NB4 (cell line): ENCODE data around the gene KIRREL3.

Experiments used
- DNase-seq: peaks from one replicate; pipeline ENCODE4 v3.0.0; 2010; ENCODE audit warnings: low read depth
- H3K4me3 ChIP-seq: one replicate; pipeline ENCODE4 v1.5.1; 2011; ENCODE audit warnings: mild to moderate bottlenecking, low read depth, low read length, moderate library complexity
- MAX ChIP-seq: IDR thresholded peaks from 2 replicates; pipeline ENCODE4 v1.6.1; 2011; ENCODE audit warnings: low read depth, low read length
- MYC ChIP-seq: IDR thresholded peaks from 2 replicates; pipeline ENCODE4 v1.6.1; 2011; ENCODE audit warnings: low read depth, low read length
- POLR2A ChIP-seq: IDR thresholded peaks from 2 replicates; pipeline ENCODE4 v1.6.1; 2011; ENCODE audit warnings: mild to moderate bottlenecking; ENCODE audit not compliant: insufficient read length; ENCODE audit errors: extremely low read depth
- TF ChIP-seq, protein P1 (sequence below): IDR thresholded peaks from one replicate; pipeline ENCODE4 v1.5.1; 2012; ENCODE audit warnings: low read depth, low read length

Gene KIRREL3

GRCh38 chr11:126464796-126465195 is 535.8 kb downstream of the KIRREL3 start:
- TF ChIP-seq POLR2A, result no peak
- TF ChIP-seq MAX, result no peak
- TF ChIP-seq, protein P1, sequence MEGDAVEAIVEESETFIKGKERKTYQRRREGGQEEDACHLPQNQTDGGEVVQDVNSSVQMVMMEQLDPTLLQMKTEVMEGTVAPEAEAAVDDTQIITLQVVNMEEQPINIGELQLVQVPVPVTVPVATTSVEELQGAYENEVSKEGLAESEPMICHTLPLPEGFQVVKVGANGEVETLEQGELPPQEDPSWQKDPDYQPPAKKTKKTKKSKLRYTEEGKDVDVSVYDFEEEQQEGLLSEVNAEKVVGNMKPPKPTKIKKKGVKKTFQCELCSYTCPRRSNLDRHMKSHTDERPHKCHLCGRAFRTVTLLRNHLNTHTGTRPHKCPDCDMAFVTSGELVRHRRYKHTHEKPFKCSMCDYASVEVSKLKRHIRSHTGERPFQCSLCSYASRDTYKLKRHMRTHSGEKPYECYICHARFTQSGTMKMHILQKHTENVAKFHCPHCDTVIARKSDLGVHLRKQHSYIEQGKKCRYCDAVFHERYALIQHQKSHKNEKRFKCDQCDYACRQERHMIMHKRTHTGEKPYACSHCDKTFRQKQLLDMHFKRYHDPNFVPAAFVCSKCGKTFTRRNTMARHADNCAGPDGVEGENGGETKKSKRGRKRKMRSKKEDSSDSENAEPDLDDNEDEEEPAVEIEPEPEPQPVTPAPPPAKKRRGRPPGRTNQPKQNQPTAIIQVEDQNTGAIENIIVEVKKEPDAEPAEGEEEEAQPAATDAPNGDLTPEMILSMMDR, result no peak
- no peak for TF ChIP-seq MYC
- DNase-seq, result peak; percentile 75

DNA sequence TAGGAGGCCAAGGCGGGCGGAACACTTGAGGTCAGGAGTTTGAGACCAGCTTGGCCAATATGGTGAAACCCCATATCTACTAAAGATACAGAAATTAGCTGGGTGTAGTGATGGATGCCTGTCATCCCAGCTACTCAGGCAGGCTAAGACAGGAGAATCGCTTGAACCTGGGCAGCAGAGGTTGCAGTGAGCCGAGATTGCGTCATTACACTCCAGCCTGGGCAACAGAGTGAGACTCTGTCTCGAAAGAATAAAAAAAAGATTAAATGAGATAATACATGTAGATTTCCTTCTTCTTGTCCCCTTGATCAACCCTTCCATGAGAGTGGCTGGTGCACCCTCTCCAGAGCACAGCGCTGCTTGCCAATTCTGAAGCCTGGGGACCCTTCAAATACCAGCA is 538.1 kb downstream of the KIRREL3 start:
- H3K4me3 ChIP-seq, result no peak overlapping the region
- no peak for TF ChIP-seq MAX
- TF ChIP-seq, protein P1, result no peak
- no peak for TF ChIP-seq POLR2A
- TF ChIP-seq MYC, result no peak
- no peak for DNase-seq

More at GRCh38 chr11:126464796-126465195, 535.8 kb downstream of the KIRREL3 start:
- H3K4me3 ChIP-seq, result no peak overlapping the region

DNA sequence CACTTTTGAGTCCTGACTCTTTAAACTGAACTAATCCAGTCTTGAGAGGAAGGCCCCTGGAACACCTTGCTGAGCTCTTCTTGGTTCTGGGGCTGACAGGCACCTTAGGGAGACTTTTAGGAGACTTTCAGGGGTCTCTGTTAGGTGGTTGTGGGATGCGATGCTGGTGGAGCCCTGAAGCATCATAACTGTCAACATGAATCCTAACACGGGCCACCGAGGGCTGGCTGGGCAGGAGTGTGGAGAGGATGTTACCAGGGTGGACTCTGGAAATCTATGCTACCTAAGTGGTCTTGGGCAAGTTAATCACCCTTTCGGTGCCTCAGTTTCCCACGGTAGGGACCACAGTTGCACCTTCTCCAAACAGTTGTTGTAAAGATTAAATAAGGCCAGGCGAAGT is 538.6 kb downstream of the KIRREL3 start:
- no peak for DNase-seq
- H3K4me3 ChIP-seq, result no peak overlapping the region
- TF ChIP-seq MAX (no peak), MYC (no peak), POLR2A (no peak)
- TF ChIP-seq, protein P1, result no peak

GRCh38 chr11:126461096-126461440 is 539.5 kb downstream of the KIRREL3 start:
- H3K4me3 ChIP-seq, result no peak overlapping the region
- TF ChIP-seq MAX (no peak), MYC (no peak), POLR2A (no peak)
- TF ChIP-seq, protein P1, result no peak
- DNase-seq, result no peak

- no peak overlapping the region for H3K4me3 ChIP-seq
- TF ChIP-seq, protein P1, result no peak
- TF ChIP-seq MYC (no peak), POLR2A (no peak), MAX (no peak)
- no peak for DNase-seq
These were observed 540.0 kb downstream of the KIRREL3 start for GRCh38 chr11:126460417-126461095.

- DNase-seq, result no peak
- TF ChIP-seq POLR2A (no peak), MYC (no peak), MAX (no peak)
- no peak overlapping the region for H3K4me3 ChIP-seq
These were observed 540.8 kb downstream of the KIRREL3 start for GRCh38 chr11:126459691-126460281.
